Activated CD8-positive, alpha-beta memory T cell treated with anti-CD3 and anti-CD28 coated beads for 36 hours (primary cell): ENCODE data around the gene STK40. TPM values are rescaled to one million over a fixed set of nuclear protein-coding genes. Genes with fewer than 3 reads are reported as not detected.

Experiments
- CTCF ChIA-PET: fragments of 350-600 bp; sonication (Branson Sonifier 250); formaldehyde crosslinking; loops from one replicate; lab custom pipeline; 2021; ENCODE audit warnings: antibody characterized with exemption; lab: Charles Lee
- POLR2A ChIA-PET: fragments of 350-600 bp; sonication (Branson Sonifier 250); formaldehyde crosslinking; loops from one replicate; lab custom pipeline; 2021; ENCODE audit warnings: antibody characterized with exemption; lab: Charles Lee
- total RNA-seq, 2 experiments: library from RNA; stranded (reverse); gene quantifications; one replicate each; pipeline ENCODE4 v1.2.3, GENCODE V29; 2021

STK40 gene
- total RNA-seq, 2 experiments from 2014 or later = 59.9 to 60.4 TPM

- ChIA-PET POLR2A (interaction anchor here (0.6 to 6.1 kb wide), 2 partner anchors 15 to 1052 kb away, joined by 3 to 104 read pairs; partner anchors contain the start of gene STK40), CTCF (interaction anchor here (1.1 to 1.6 kb wide), 5 partner anchors 10 to 303 kb away, joined by 3 to 5 read pairs (median 3); no protein-coding TSS in a partner anchor)
Observed at GRCh38 chr1:36401602-36402503, 16.1 kb upstream of the STK40 start.

DNA sequence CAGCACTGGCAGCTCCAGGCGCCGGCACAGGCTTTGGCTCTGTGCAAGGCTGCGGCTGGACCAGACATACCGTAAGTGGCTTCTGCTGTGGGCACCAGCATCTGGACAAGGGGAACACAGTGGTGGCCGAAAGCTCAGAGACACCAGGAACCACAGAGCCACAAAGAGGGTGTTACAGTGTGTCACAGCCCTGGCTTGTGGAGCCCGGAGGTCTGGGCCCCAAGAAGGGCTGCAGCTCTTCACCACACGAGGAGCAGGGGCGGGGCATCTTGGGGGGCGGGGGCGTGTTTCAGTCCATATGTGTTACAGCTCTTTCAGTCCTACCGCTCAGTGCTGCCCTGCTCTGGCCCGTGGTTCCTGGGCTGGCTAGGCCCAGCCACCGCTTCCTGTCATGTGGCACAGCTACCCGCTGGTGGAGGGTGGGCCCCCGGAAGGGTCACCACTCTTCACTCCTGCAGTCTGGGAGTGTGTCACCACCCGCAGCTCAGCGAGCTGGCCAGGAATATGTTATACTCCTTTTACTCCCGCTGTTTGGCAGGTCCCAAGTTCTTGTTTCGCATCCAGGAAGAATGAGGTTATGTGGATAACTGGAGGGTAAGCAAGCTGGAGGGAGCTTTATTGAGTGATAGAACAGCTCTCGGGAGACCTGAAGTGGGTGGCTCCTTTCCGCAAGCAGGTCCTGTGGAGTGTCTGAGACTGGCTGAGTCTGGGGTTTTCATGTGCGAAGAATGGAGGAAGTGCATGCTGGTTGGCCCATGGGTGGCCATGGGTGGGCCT lies 15.3 kb upstream of the STK40 start:
- CTCF ChIA-PET = interaction anchor here (0.6 to 1.6 kb wide), 8 partner anchors 11 to 302 kb away, joined by 3 to 5 read pairs (median 3); no protein-coding TSS in a partner anchor
- POLR2A ChIA-PET = interaction anchor here (1.0 to 6.1 kb wide), 3 partner anchors 11 to 94 kb away, joined by 4 to 104 read pairs (median 4); partner anchors contain the start of genes SH3D21 and STK40

DNA sequence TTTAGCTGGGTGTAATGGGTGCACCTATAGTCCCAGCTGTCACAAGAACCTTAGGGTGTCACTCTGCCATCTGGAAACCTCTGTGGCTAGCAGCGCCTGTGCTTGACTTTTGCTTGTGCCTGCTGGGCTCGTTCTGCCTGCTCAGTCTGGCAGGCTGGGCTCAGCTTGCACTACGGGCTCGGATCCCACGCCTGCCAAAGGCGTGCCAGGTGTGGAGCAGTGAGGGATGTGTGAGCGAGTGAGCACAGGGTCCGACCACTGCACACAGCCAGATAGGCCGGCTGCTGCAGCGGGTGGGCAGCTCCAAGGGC lies 14.7 kb upstream of the STK40 start:
- POLR2A ChIA-PET = interaction anchor here (0.7 to 6.1 kb wide), 4 partner anchors 12 to 94 kb away, joined by 3 to 104 read pairs (median 4); partner anchors contain the start of genes SH3D21 and STK40
- CTCF ChIA-PET = interaction anchor here (0.8 to 1.6 kb wide), 7 partner anchors 11 to 302 kb away, joined by 3 to 5 read pairs (median 3); no protein-coding TSS in a partner anchor

DNA sequence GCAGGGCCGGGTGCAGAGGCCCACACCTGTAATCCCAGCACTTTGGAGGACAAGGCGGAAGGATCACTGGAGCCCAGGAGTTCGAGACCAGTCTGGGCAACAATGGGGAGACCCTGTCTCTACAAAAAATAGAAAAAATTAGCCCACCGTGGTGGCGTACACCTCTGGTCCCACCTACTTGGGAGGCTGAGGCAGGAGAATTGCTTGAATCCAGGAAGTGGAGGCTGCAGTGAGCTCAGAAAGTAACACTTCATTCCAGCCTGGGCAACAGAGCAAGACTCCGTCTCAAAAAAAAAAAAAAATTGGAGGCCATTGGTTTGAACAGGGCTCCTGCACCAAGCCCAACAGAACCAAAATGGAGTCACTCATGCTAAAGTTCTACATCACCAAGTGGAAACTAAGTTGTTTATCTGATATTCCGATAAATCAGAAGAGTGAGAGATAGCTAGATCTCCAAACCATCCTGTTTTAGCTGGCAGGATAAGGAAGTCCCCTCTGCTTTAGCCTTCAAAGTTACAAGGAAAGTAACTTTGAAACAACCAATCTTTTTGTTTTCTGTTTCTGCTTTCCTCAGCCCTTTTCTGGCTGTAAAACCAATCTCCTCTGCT lies 12.8 kb upstream of the STK40 start:
- ChIA-PET CTCF (interaction anchor here (0.7 to 3.2 kb wide), 6 partner anchors 10 to 210 kb away, joined by 3 to 16 read pairs (median 4); no protein-coding TSS in a partner anchor), POLR2A (interaction anchor here (0.6 to 6.1 kb wide), 4 partner anchors 12 to 1062 kb away, joined by 3 to 104 read pairs (median 4); partner anchors contain the start of gene STK40)

DNA sequence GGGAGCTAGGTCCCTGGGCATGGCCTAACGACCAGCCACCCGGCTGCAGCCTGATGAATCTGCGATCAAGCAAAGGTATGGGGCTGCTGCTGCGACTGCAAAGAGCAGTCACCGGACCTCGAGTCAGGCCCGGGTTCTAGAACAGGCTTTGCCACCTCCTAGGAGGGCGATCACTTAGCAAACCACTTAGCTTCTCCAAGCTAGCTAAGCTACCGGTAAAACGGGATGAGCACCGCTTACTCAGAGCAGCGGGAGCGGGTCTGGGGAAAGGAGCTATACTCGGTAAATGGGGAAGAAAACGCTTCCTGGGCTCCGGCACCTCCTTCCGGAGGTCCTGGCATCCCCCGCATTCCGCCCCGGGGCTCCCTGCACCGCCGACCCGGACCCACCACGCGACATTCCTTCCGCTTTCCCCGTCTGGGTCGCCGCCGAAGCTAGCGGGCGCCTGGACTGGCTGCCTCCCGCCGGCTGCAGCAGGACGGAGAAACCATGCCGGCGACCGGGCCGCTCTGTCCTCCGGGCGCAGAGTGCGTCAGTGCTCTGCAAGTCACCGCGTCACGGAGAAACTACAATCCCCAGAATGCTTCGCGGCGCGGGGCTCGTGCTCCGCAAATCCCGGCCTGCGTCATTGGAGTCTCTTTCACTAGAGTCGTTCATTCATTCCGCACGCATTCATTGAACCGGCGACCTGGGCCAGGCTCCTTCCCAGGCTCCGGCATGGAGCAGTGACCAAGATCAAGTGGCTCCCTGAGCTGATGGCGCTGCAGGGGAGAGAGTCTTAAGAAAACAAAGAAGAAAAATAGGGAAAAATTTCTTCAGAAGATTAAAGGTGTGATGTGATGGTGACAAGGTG lies 11.9 kb upstream of the STK40 start, which contains the start of gene LSM10:
TSS of gene LSM10 (minus strand) at position 531 of the 853 bp plus-strand sequence. CDS start 3,779 bp downstream, outside the sequence.
- ChIA-PET POLR2A (interaction anchor here (0.6 to 6.1 kb wide), 8 partner anchors 11 to 1063 kb away, joined by 3 to 104 read pairs (median 4); partner anchors contain the start of genes SH3D21, STK40 and THRAP3), CTCF (interaction anchor here (0.7 to 3.2 kb wide), 8 partner anchors 8 to 248 kb away, joined by 3 to 16 read pairs (median 4); no protein-coding TSS in a partner anchor)

GRCh38 chr1:36397083-36397377 lies 11.3 kb upstream of the STK40 start:
- ChIA-PET POLR2A (interaction anchor here (0.6 to 6.1 kb wide), 5 partner anchors 10 to 1578 kb away, joined by 3 to 104 read pairs (median 6); partner anchors contain the start of genes SH3D21, STK40 and THRAP3), CTCF (interaction anchor here (0.7 to 3.2 kb wide), 6 partner anchors 9 to 247 kb away, joined by 3 to 16 read pairs (median 4); no protein-coding TSS in a partner anchor)

GRCh38 chr1:36396359-36396758 lies 10.6 kb upstream of the STK40 start:
- POLR2A ChIA-PET = interaction anchor here (0.6 to 6.1 kb wide), 6 partner anchors 10 to 1644 kb away, joined by 3 to 104 read pairs (median 4); partner anchors contain the start of genes SH3D21 and STK40
- CTCF ChIA-PET = interaction anchor here (1.0 to 3.2 kb wide), 2 partner anchors 9 to 54 kb away, joined by 4 to 16 read pairs; no protein-coding TSS in a partner anchor

GRCh38 chr1:36393686-36394085 lies 8.0 kb upstream of the STK40 start:
- CTCF ChIA-PET = no interaction called here
- POLR2A ChIA-PET = interaction anchor here (0.6 kb wide), 1 partner anchor 1269 kb away, joined by 5 read pairs; no protein-coding TSS in a partner anchor

- CTCF ChIA-PET = no interaction called here
- POLR2A ChIA-PET = interaction anchor here (0.6 kb wide), 1 partner anchor 1268 kb away, joined by 5 read pairs; no protein-coding TSS in a partner anchor
Observed at GRCh38 chr1:36392836-36393235, 7.1 kb upstream of the STK40 start.

GRCh38 chr1:36391271-36391670 lies 5.5 kb upstream of the STK40 start:
- CTCF ChIA-PET = interaction anchor here (0.6 to 1.3 kb wide), 2 partner anchors 68 to 109 kb away, joined by 3 to 4 read pairs; partner anchors contain the start of gene EVA1B
- POLR2A ChIA-PET = no interaction called here

DNA sequence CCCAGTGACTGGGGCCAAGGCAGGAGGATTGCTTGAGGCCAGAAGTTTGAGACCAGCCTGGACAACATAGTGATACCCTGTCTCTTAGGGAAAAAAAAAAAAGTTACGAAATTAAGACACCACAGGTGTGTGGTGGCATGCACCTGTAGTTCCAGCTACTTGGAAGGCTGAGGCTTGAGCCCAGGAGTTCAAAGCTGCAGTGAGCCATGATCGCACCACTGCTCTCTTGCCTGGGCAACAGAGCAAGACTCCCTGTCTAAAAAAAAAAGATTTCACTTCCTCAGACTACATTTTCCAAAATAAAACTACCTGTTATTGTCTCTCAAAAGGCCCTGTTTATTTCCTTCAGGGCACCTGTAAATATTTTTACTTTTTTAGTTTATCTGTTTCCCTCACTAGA lies 4.7 kb upstream of the STK40 start:
- POLR2A ChIA-PET = no interaction called here
- CTCF ChIA-PET = interaction anchor here (1.3 to 1.6 kb wide), 2 partner anchors 11 to 67 kb away, joined by 4 to 5 read pairs; partner anchors contain the start of gene EVA1B

DNA sequence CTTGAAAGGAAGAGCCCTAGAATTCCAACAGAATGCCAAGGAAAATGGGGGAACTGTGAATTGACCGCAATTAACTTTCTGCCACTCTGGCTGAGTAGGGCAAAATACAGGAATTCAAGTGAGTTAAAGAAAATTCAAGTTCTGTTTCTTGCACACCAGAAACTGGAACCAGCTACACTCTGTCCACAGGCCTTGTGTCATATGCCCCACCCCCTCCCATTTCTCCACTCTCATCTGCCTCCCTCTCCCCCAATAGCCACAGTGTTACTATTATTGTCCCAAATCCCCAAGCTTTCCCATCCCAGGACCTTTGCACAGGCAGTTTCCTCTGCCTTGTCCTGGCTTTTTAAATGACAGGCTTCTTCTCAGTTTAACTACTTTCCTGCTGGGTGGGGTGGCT lies 4.3 kb upstream of the STK40 start:
- POLR2A ChIA-PET = no interaction called here
- CTCF ChIA-PET = interaction anchor here (1.3 to 1.6 kb wide), 2 partner anchors 11 to 66 kb away, joined by 4 to 5 read pairs; partner anchors contain the start of gene EVA1B

- ChIA-PET CTCF (interaction anchor here (1.1 to 1.6 kb wide), 3 partner anchors 9 to 20 kb away, joined by 3 to 5 read pairs (median 4); no protein-coding TSS in a partner anchor), POLR2A (interaction anchor here (6.1 kb wide), 1 partner anchor 9 kb away, joined by 104 read pairs; the partner anchor contains the start of gene LSM10)
Observed at GRCh38 chr1:36389261-36389660, 3.5 kb upstream of the STK40 start.

- CTCF ChIA-PET = interaction anchor here (0.9 to 2.0 kb wide), 8 partner anchors 10 to 238 kb away, joined by 3 to 16 read pairs (median 4); partner anchors contain the start of genes LSM10 and TRAPPC3
- POLR2A ChIA-PET = interaction anchor here (0.6 to 6.1 kb wide), 4 partner anchors 11 to 239 kb away, joined by 3 to 104 read pairs (median 4); partner anchors contain the start of genes LSM10 and THRAP3
Observed at GRCh38 chr1:36387141-36387949, 1.6 kb upstream of the STK40 start.
